ENCODE measurements around the gene RPS16.

The RPS16 gene

GRCh38 chr19:39390751-39391437 lies 44.9 kb downstream of the RPS16 start, which contains the start of the genes MED29 and PAF1:
MED29 (plus strand) TSS chr19:39391378; CDS start chr19:39391423, 45 bp downstream.
PAF1 (minus strand) TSS chr19:39391106; CDS start chr19:39390864, 242 bp downstream.
- peak; percentile 99 for DNase-seq (ENCODE audit: low read depth)
- peak within 1 kb of the TSS; percentile 100 for H3K4me3 ChIP-seq (ENCODE audit: control insufficient read depth, low read depth, low read length)
- no peak for TF ChIP-seq CTCF (IDR thresholded peaks at IDR 0.05; ENCODE audit: control insufficient read depth, insufficient read depth, low read depth, low read length, missing control alignments)

GRCh38 chr19:39390451-39390750 lies 45.3 kb downstream of the RPS16 start:
- DNase-seq (ENCODE audit: low read depth), result no peak
- no peak for TF ChIP-seq CTCF (IDR thresholded peaks at IDR 0.05; ENCODE audit: control insufficient read depth, insufficient read depth, low read depth, low read length, missing control alignments)
- peak overlapping the region; percentile 100 for H3K4me3 ChIP-seq (ENCODE audit: control insufficient read depth, low read depth, low read length)

GRCh38 chr19:39389631-39390414 lies 45.9 kb downstream of the RPS16 start:
- DNase-seq (ENCODE audit: low read depth), result no peak
- TF ChIP-seq CTCF (IDR thresholded peaks at IDR 0.05; ENCODE audit: control insufficient read depth, insufficient read depth, low read depth, low read length, missing control alignments), result no peak
- peak overlapping the region; percentile 100 for H3K4me3 ChIP-seq (ENCODE audit: control insufficient read depth, low read depth, low read length)

GRCh38 chr19:39388657-39389056 lies 47.1 kb downstream of the RPS16 start:
- no peak for DNase-seq (ENCODE audit: low read depth)
- no peak overlapping the region for H3K4me3 ChIP-seq (ENCODE audit: control insufficient read depth, low read depth, low read length)
- no peak for TF ChIP-seq CTCF (IDR thresholded peaks at IDR 0.05; ENCODE audit: control insufficient read depth, insufficient read depth, low read depth, low read length, missing control alignments)

- no peak for TF ChIP-seq CTCF (IDR thresholded peaks at IDR 0.05; ENCODE audit: control insufficient read depth, insufficient read depth, low read depth, low read length, missing control alignments)
- H3K4me3 ChIP-seq (ENCODE audit: control insufficient read depth, low read depth, low read length), result no peak overlapping the region
- DNase-seq (ENCODE audit: low read depth), result no peak
Observed at GRCh38 chr19:39386557-39386956, 49.2 kb downstream of the RPS16 start.

- no peak for DNase-seq (ENCODE audit: low read depth)
- no peak overlapping the region for H3K4me3 ChIP-seq (ENCODE audit: control insufficient read depth, low read depth, low read length)
- no peak for TF ChIP-seq CTCF (IDR thresholded peaks at IDR 0.05; ENCODE audit: control insufficient read depth, insufficient read depth, low read depth, low read length, missing control alignments)
Observed at GRCh38 chr19:39385629-39386411, 49.9 kb downstream of the RPS16 start.
